H4 (cell line): ENCODE measurements around the gene ABCA6. TPM values are rescaled to one million over a fixed set of nuclear protein-coding genes. Genes with fewer than 3 reads are reported as not detected.

ENCODE experiments used
- DNase-seq: peaks from one replicate; pipeline ENCODE4 v3.0.0-alpha.2; 2015; ENCODE audit warnings: low spot score
- total RNA-seq: library from RNA; depleted of rRNA; stranded (reverse); fragments of >200 nt; shearing (Covaris generic); gene quantifications from 2 replicates; pipeline ENCODE4 v1.2.3, GENCODE V29; 2014; rRNA removed

The ABCA6 gene
- total RNA-seq, 1 experiment from 2014 or later = not detected

DNA sequence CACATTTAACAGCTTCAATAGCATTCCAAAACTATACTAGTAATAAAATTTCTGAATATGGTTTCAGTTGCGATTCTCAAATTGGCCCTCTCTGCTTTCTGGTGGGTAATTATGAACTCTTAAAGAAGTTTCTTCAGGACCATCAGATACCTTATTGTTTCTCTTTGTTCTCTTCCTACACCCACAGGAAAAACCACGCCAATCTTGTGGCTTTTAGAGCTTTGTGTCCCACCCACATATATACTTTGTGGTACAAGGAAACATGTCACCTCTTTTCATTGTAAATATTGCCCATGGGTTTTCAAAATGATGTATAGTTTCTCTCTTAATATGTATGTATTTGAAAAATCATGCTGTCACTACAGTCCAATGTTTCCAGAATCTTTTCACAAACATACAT is 93.1 kb downstream of the ABCA6 start:
- DNase-seq = no peak

- DNase-seq = peak; percentile 56
These were observed 94.1 kb downstream of the ABCA6 start for GRCh38 chr17:69047368-69048263.

DNA sequence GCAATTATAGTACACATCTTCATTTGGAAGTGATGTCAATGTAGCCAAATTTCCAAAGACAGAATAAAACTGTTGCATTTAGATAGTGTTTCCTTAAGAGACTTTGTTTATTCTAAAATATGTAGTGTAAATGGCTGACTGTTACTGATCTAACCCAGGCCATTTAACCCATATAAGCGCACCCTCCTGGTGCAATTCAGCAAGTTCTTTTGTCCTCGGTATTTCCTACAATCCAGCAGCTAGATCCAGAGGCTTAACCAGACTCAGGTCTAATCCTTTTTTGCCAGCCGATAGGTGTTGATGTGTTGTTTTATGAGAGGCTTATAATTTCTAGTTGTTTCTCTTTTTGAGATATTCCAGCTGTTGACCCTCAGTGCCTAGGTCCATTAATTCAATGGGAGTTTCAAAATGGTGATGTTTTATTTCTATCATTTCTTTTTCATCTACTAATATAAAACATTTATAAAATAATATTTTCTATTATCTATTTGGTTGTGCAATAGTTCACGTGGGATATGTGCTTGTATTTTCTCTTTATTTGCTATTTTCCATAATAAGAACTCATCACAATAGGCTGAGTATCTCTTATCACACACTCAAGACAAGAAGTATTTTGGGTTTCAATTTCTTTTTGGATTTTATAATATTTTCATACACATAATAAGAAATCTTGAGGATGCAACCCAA is 95.4 kb downstream of the ABCA6 start:
- DNase-seq = no peak

GRCh38 chr17:69045646-69046045 is 96.0 kb downstream of the ABCA6 start:
- no peak for DNase-seq

DNA sequence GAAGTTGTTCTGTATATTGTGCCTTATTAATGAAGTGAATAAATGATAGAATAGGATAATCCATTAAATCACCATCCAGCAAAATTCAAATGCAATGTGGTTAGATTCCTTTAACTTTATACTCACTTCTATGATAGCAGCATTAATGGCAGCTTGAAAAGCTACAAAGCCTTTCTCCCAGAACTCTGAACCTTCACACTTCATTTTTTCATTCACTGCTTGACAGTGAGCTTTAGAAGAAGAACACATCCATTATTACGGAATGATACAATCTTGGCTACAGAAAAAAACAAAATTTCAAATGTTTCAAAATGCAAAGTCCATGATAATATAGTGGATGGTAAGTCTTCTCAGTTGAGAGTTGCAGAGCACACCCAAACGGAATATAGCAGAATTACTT is 97.3 kb downstream of the ABCA6 start:
- no peak for DNase-seq

DNA sequence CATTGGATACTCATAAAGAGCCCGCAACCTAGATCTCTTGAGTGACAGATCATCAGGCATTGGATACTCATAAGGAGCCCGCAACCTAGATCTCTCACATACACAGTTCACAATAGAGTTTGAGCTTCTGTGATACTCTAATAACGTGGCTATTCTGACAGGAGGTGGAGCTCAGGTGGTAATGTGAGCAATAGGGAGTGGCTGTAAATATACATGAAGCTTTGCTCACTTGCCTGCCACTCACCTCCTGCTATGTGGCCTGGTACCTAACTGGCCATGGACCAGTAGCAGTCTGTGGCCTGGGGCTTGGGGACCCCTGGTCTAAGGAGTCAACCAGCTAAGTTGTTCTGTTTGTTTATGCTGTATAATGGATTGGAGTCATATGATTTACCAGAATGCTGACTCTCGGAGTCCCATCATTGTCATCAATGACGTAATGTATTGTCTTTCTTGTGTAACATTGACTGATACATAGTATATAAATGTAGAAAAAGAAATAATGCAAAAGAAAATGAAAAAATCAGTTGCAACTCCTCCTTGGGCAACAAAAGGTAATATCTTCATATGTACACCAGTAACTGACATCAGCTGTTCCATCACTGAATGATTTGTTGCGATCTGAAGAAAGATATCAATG is 98.5 kb downstream of the ABCA6 start:
- DNase-seq = no peak

DNA sequence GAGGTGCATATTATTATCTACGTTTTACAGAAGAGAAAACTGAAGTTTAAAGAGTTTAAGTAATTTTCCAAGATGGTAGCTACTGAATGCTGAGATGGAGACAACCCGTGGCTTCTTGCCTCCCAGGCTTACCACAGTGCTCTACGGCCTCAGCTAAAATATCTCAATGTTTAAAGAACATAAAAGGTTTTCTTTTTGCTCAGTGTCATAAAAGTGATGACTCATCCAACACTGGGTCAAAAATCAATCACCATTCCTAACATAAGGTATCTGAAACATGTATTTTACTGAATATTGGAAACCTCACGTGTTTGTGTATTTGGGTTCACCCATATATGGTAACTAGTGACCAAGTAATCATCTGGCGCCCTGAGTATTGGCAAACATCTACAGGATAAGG is 99.4 kb downstream of the ABCA6 start:
- no peak for DNase-seq

DNA sequence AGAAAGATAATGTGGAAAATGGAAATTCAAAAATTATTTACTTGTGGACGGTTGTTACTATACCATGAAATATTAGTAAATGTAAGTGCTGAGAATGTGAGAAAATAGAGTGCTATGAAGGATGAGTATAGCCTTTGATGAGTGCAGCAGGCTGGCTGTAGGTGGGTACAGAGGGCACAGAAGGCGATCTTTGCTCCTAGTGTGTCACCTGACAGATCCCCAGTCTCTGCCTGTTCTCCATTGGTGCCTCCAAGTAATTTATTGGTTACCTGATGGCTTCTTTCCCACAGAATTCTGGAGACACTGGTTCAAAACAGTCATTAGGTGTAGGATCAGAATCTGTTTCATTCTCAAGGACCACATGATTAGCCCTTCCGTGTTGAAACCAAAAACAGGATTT is 109.9 kb downstream of the ABCA6 start:
- DNase-seq = no peak

- DNase-seq = no peak
These were observed 111.5 kb downstream of the ABCA6 start for GRCh38 chr17:69030169-69030568.

Other genes starting within 250 kb of the ABCA6 start
- gene ABCA8, start 186.5 kb downstream of the ABCA6 start, total RNA-seq = not detected in 2 replicates
- gene ABCA9, start 81.0 kb downstream of the ABCA6 start, total RNA-seq = not detected in 2 replicates
- 0.80 and 1.8 TPM in 2 replicates for gene ABCA10, start 86.9 kb upstream of the ABCA6 start, total RNA-seq
- gene ABCA5, start 185.2 kb upstream of the ABCA6 start, total RNA-seq = 2.6 and 2.7 TPM in 2 replicates